Neural progenitor cell (in vitro differentiated cells): ENCODE results near the gene RBM11. TPM values are rescaled to one million over a fixed set of nuclear protein-coding genes. Genes with fewer than 3 reads are reported as not detected.

Source experiments
- DNase-seq: peaks from one replicate; pipeline ENCODE4 v3.0.0-alpha.2; 2016; ENCODE audit warnings: low spot score
- H2AFZ ChIP-seq: fragments of 200-600 bp; sonication (generic); replicated peaks from 2 replicates; pipeline ENCODE4 v1.6.1; 2016; ENCODE audit warnings: antibody characterized with exemption
- H3F3A ChIP-seq: fragments of 200-600 bp; sonication (generic); 2 replicates; pipeline ENCODE4 v1.6.1; 2016; ENCODE audit warnings: antibody characterized with exemption, low read depth
- H3K27ac ChIP-seq: fragments of 200-600 bp; sonication (generic); 2 replicates; pipeline ENCODE4 v1.5.1; 2016; ENCODE audit warnings: mild to moderate bottlenecking
- H3K27me3 ChIP-seq: fragments of 200-600 bp; sonication (generic); 2 replicates; pipeline ENCODE4 v1.6.1; 2016; ENCODE audit warnings: mild to moderate bottlenecking, moderate library complexity
- H3K36me3 ChIP-seq: fragments of 200-600 bp; sonication (generic); 2 replicates; pipeline ENCODE4 v1.5.1; 2016
- H3K4me1 ChIP-seq: fragments of 200-600 bp; sonication (generic); 2 replicates; pipeline ENCODE4 v1.6.1; 2016; ENCODE audit warnings: mixed run types
- H3K4me2 ChIP-seq: fragments of 200-600 bp; sonication (generic); 2 replicates; pipeline ENCODE4 v1.6.1; 2016
- H3K4me3 ChIP-seq: fragments of 200-600 bp; sonication (generic); 2 replicates; pipeline ENCODE4 v1.5.1; 2016
- H3K79me2 ChIP-seq: fragments of 200-600 bp; sonication (generic); 2 replicates; pipeline ENCODE4 v1.6.1; 2016; ENCODE audit warnings: low read depth
- H3K9ac ChIP-seq: fragments of 200-600 bp; sonication (generic); 2 replicates; pipeline ENCODE4 v1.6.1; 2016
- H3K9me3 ChIP-seq: fragments of 200-600 bp; sonication (generic); 2 replicates; pipeline ENCODE4 v1.5.1; 2016; ENCODE audit warnings: low read depth
- H4K20me1 ChIP-seq: fragments of 200-600 bp; sonication (generic); 2 replicates; pipeline ENCODE4 v1.6.1; 2016; ENCODE audit warnings: low read depth
- H3K27ac Mint-ChIP-seq: 3 replicates; pipeline ENCODE4 v1.8.0; 2021; ENCODE audit warnings: mixed read lengths
- H3K27me3 Mint-ChIP-seq: 2 replicates; pipeline ENCODE4 v1.8.0; 2022; ENCODE audit warnings: low read depth, mild to moderate bottlenecking, inconsistent platforms, moderate library complexity, mixed read lengths; ENCODE audit not compliant: insufficient read depth
- H3K36me3 Mint-ChIP-seq: 3 replicates; pipeline ENCODE4 v1.8.0; 2021; ENCODE audit warnings: mixed read lengths
- H3K4me1 Mint-ChIP-seq: 3 replicates; pipeline ENCODE4 v1.8.0; 2021; ENCODE audit warnings: mixed read lengths
- H3K4me3 Mint-ChIP-seq: 3 replicates; pipeline ENCODE4 v1.8.0; 2021; ENCODE audit warnings: mild to moderate bottlenecking, moderate library complexity, mixed read lengths
- H3K9me3 Mint-ChIP-seq: 3 replicates; pipeline ENCODE4 v1.8.0; 2020; ENCODE audit warnings: mixed read lengths
- EZH2 ChIP-seq: fragments of 200-600 bp; sonication (generic); IDR thresholded peaks from 2 replicates; pipeline ENCODE4 v1.6.1; 2017; ENCODE audit warnings: antibody characterized with exemption, mild to moderate bottlenecking, moderate library complexity
- EZH2phosphoT487 ChIP-seq: fragments of 200-600 bp; sonication (generic); IDR thresholded peaks from 2 replicates; pipeline ENCODE4 v1.6.1; 2017; ENCODE audit warnings: antibody characterized with exemption
- total RNA-seq: library from RNA; depleted of rRNA; stranded (reverse); fragments of >200 nt; gene quantifications from 2 replicates; pipeline ENCODE4 v1.2.3, GENCODE V29; 2015; ENCODE audit warnings: low replicate concordance
- TF ChIP-seq, protein P1 (sequence below): fragments of 200-600 bp; sonication (generic); IDR thresholded peaks from 2 replicates; pipeline ENCODE4 v1.5.1; 2017; ENCODE audit warnings: antibody characterized with exemption, mild to moderate bottlenecking

The RBM11 gene
- total RNA-seq, 1 donor from 2014 or later, result 6.2 TPM

DNA sequence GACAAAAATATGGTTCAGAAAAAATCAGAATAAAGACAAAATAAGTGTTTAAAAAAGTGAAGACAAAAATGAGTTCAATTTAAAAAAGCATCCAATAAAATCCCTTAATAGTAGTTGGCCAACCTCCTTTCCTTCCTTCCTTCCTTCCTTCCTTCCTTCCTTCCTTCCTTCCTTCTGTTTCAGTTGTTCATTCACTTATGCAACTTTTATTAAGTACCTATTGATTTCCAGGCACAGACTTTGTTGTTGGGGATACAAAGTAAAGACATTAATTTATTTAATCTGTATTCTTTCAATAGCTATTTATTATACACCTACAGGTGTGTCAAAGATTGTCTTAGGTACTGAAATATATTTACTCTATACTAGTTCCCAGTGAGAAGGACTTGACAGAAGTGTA lies 2.8 kb upstream of the RBM11 start:
- H3K4me2 ChIP-seq, result no peak overlapping the region
- H3K9ac ChIP-seq, result no peak overlapping the region
- no peaks in the 10 kb centered on the region for H3K9me3 Mint-ChIP-seq
- no peaks in the 10 kb centered on the region for H3F3A ChIP-seq
- no peak for DNase-seq
- no peak overlapping the region for H3K4me3 ChIP-seq
- H3K27me3 Mint-ChIP-seq, result no peaks in the 10 kb centered on the region
- H3K36me3 Mint-ChIP-seq, result no peaks in the 10 kb centered on the region
- no peak overlapping the region for H3K27ac Mint-ChIP-seq
- no peak overlapping the region for H2AFZ ChIP-seq
- no peaks in the 10 kb centered on the region for H3K9me3 ChIP-seq
- H3K4me1 ChIP-seq, result no peaks in the 10 kb centered on the region
- H3K27me3 ChIP-seq, result peaks cover 29% of the 10 kb centered on the region
- no peaks in the 10 kb centered on the region for H3K79me2 ChIP-seq
- TF ChIP-seq, protein P1, sequence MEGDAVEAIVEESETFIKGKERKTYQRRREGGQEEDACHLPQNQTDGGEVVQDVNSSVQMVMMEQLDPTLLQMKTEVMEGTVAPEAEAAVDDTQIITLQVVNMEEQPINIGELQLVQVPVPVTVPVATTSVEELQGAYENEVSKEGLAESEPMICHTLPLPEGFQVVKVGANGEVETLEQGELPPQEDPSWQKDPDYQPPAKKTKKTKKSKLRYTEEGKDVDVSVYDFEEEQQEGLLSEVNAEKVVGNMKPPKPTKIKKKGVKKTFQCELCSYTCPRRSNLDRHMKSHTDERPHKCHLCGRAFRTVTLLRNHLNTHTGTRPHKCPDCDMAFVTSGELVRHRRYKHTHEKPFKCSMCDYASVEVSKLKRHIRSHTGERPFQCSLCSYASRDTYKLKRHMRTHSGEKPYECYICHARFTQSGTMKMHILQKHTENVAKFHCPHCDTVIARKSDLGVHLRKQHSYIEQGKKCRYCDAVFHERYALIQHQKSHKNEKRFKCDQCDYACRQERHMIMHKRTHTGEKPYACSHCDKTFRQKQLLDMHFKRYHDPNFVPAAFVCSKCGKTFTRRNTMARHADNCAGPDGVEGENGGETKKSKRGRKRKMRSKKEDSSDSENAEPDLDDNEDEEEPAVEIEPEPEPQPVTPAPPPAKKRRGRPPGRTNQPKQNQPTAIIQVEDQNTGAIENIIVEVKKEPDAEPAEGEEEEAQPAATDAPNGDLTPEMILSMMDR, result no peak
- no peak for TF ChIP-seq EZH2
- H4K20me1 ChIP-seq, result no peaks in the 10 kb centered on the region
- H3K4me3 Mint-ChIP-seq, result no peak overlapping the region
- no peaks in the 10 kb centered on the region for H3K4me1 Mint-ChIP-seq
- no peak overlapping the region for H3K27ac ChIP-seq
- no peaks in the 10 kb centered on the region for H3K36me3 ChIP-seq

DNA sequence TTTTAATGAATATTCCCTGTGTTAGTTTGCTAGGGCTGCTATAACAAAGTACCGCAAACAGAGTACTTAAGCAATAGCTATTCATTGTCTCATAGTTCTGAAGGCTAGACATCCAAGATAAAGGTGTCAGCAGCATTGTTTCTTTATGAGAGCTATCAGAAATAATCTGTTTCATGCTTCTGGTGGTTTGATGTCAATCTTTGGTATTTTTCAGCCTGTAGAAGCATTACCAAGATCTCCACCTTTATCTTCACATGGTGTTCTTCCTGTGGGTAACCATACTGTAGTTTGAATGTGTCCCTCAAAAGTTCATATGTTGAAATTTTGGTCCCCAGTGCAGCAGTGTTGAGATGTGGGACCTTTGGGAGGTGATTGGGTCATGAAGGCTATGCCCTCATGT lies 7.4 kb downstream of the RBM11 start:
- Histone ChIP-seq H3F3A (no peaks in the 10 kb centered on the region), H2AFZ (no peak overlapping the region), H3K27me3 (no peaks in the 10 kb centered on the region), H3K9ac (no peak overlapping the region), H3K4me3 (no peak overlapping the region), H4K20me1 (no peaks in the 10 kb centered on the region), H3K9me3 (no peaks in the 10 kb centered on the region), H3K36me3 (no peaks in the 10 kb centered on the region), H3K4me2 (no peak overlapping the region), H3K4me1 (no peaks in the 10 kb centered on the region), H3K27ac (no peak overlapping the region), H3K79me2 (no peaks in the 10 kb centered on the region)
- Mint-ChIP-seq H3K27me3 (no peaks in the 10 kb centered on the region), H3K4me1 (no peaks in the 10 kb centered on the region), H3K27ac (no peak overlapping the region), H3K4me3 (no peak overlapping the region), H3K9me3 (peaks cover 2% of the 10 kb centered on the region), H3K36me3 (no peaks in the 10 kb centered on the region)
- DNase-seq, result no peak
- TF ChIP-seq EZH2phosphoT487 (no peak), EZH2 (no peak)
- TF ChIP-seq, protein P1, result no peak

DNA sequence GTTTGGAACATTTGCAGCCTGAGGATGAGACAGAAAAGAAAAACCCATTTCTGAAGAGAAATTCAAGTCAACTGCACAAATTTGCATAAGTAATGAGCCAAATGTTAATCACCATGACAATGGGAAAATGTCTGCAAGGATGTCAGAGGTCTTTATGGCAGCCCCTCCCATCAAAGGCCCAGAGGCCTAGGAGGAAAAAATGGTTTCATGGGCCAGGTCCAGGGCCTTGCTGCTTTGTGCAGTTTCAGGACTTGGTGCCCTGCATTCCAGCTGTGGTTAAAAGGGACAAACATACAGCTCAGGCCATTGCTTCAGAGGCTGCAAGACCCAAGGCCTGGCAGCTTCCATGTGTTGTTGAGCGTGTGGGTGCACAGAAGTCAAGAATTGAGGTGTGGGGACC lies 13.4 kb downstream of the RBM11 start:
- peaks cover 5% of the 10 kb centered on the region for H3K9me3 ChIP-seq
- H3K4me1 Mint-ChIP-seq, result no peaks in the 10 kb centered on the region

More for the DNA sequence above, 13.4 kb downstream of the RBM11 start:
- no peak for DNase-seq
- Histone ChIP-seq H3K79me2 (no peaks in the 10 kb centered on the region), H3K4me2 (no peak overlapping the region), H2AFZ (no peak overlapping the region), H3K4me3 (no peak overlapping the region), H3K9ac (no peak overlapping the region), H3K27me3 (no peaks in the 10 kb centered on the region), H3K27ac (no peak overlapping the region), H3F3A (no peaks in the 10 kb centered on the region), H4K20me1 (no peaks in the 10 kb centered on the region), H3K36me3 (no peaks in the 10 kb centered on the region), H3K4me1 (no peaks in the 10 kb centered on the region)
- Mint-ChIP-seq H3K27me3 (no peaks in the 10 kb centered on the region), H3K36me3 (no peaks in the 10 kb centered on the region), H3K9me3 (peaks cover 11% of the 10 kb centered on the region), H3K27ac (no peak overlapping the region), H3K4me3 (no peak overlapping the region)
- TF ChIP-seq, protein P1, result no peak
- no peak for TF ChIP-seq EZH2
- no peak for TF ChIP-seq EZH2phosphoT487
